Measurements from ENCODE around the gene SIRPG.
"Not testable (repeated sequence)": the region's sequence is repeated elsewhere in the genome, so short reads cannot be mapped to it uniquely, and the experiment has no call there.

Gene SIRPG

DNA sequence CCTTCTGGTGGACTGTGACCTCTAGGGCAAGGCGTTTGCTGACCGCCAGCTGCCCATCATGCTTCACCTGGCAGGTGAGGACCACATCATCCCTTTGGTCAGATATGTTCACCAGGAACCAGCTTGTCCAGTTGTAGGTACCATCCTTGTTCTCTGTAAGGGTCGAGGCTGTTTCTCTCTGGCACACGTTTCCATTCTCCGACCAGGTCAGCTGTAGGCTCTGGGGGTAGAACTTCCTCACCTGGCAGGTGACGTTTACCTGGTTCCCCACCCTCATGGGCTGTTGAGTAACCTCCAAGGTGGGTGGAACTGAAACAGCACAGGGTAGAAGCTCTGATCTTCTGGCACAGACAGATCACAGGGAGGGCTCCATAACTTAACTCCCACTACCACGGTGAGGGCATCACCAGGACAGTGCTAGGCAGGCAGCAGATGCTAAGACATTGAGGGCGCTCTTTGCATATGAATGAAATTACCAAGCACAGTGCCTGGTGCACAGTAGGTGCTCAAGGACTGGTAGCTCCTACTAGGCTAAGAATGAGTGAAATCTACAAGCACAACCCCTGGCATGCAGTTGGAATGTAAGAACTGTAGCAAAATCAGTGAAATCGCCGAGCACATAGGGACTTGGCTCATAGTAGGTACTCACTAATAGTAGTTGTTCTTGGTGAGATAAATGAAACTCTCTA, 22.1 kb downstream of the SIRPG start:
- DNase-seq (ENCODE audit: low read depth, low spot score) = no peak

DNA sequence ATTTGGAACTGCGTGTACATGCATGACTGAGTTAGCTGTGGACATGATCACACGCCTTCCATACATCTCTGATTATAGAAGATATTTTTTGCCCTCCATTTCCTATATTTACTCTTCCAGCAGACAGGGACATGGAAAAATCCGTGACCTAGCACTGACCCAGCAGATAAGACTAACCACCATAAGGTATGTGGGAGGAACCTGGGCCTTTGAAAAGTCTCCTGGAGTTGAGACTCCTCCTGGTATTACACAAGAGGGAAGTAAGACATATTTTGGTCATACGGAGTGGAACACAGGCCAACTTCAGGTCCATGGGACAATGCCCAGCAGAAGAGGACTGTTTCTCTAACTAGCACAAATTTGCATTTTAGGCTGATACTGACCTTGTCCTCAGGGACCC, 24.0 kb downstream of the SIRPG start:
- DNase-seq (ENCODE audit: low read depth, low spot score) = no peak

DNA sequence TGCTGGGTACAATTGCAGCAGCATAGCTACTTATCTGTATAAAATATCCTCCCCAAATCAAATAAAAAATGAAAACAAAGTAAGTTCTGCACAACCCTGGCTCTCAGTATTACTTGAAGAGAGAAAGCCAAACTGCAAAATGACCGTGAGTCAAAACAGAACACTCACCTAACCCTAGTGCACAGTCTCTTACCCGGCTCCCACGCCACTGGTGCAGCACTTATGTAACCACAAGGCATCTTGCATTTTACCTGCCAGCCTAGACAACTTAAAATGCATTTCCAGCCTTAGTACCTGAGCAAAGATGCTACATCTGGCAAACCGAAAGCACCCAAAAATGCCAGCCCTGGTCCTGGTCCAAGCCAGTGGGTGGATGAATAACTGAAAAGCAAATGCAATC, 25.4 kb downstream of the SIRPG start:
- DNase-seq (ENCODE audit: low read depth, low spot score) = no peak

DNA sequence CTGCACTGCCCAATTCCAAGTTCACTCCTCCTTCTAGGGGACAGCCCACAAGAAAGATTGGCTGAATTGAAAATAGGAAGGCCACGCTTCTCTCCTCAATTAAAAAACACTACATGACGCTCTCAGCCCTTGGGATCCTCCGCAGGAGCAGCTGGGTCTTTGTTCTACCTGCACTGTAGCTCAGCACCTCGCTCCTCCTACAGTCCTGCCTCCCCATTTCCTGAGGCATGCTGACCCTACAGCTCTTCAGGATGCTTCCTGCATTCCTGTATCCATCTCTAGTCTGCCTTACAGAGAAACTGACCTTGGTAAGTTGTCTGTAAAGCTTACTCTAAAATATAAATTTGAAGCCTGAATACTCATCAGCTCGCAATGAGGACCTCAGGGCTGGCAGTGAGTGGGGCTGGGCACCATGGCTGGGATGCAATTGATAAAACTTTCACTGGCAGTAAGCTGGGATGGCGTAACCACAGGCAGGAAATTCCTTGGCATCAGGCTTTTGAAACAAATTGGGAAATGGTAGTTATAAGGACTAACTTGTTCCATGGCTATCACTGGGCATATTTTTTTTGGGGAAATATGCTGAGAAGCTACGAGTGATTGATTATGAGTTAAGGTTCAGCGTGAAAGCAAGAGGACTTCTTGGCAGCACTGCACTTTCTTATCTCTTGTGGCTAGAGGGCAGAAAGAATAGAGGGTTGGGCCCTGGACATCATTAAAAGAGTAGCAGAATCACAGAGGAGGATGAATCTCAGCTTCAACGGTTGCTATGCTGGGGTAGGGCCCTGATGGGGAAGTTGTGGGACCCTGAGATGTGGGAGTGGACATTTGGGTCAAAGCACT, 26.0 kb downstream of the SIRPG start:
- DNase-seq (ENCODE audit: low read depth, low spot score) = no peak

DNA sequence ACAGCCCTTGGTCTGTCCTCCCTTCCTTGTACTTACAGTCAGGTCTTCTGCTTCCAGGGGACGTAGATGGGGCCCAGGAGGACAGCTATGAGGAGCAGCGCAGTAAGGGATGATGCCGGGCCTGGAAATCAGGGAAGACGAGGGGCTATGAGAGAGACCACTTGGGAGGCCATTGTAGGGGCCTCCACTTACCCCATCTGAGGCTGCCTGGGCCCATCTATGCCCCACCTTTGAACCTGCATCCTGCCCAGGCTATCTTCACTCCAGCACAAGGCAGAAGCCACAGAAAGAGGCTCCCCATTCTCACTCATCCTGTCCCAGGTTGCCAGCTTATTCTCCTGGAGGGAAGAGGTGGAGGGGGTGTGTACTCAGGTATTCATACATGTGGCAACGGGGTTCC, 27.4 kb downstream of the SIRPG start:
- no peak for DNase-seq (ENCODE audit: low read depth, low spot score)

DNA sequence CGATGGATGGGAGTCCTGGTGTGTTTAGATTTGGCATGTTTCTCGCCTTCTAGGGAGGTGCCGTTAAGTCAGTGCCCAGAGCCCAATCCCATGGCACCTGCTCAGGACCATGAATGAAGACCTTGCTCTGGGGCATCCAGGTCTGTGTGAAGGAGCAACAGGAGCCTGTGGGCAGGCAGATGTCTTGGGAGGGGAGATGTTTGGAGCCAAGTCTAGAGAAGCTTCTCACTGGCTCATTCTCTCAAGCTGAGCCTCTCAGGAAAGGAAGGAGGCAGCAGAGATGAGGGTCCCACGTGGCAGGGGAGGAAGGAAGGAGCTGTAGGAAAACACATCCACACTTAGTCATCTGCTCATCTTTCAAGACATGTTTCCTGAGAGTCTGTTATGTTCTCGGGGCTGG, 28.3 kb downstream of the SIRPG start:
- DNase-seq (ENCODE audit: low read depth, low spot score) = no peak

DNA sequence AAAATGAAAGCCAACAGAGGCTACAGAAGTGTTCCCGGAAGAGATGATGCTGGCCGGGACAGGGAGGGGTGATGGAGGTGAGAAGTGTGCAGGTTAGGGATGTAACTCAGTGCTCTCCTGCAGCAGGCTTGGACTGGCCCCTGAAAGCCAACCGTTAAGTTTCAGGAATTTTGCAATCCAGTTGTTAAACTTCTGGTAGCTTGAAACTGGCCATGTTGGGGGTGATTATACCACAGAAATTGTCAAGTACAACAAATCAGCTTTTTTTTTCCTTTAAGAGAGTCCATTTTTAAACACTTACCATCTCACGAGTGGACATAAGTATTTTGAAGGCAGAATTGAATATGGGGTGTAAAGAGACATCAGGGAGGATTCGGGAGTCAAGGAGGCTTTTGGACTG, 29.0 kb downstream of the SIRPG start:
- no peak for DNase-seq (ENCODE audit: low read depth, low spot score)

DNA sequence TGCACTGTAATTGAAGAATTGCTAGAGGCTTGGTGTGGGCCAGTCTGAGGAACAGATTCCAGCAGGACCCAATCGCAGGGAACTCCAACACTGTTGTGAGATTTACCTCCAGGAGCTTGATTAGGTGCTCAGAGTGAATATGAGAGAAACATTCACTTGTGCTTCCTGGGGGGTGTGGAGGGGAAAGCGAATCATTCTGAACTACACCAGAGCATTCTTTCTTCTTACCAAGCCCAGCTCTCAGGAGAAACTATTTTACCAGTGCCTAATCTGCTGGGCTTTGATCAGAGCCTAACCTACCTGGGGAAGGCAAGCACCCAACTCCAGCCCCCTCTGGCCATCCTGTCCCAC, 30.4 kb downstream of the SIRPG start:
- DNase-seq (ENCODE audit: low read depth, low spot score) = no peak

DNA sequence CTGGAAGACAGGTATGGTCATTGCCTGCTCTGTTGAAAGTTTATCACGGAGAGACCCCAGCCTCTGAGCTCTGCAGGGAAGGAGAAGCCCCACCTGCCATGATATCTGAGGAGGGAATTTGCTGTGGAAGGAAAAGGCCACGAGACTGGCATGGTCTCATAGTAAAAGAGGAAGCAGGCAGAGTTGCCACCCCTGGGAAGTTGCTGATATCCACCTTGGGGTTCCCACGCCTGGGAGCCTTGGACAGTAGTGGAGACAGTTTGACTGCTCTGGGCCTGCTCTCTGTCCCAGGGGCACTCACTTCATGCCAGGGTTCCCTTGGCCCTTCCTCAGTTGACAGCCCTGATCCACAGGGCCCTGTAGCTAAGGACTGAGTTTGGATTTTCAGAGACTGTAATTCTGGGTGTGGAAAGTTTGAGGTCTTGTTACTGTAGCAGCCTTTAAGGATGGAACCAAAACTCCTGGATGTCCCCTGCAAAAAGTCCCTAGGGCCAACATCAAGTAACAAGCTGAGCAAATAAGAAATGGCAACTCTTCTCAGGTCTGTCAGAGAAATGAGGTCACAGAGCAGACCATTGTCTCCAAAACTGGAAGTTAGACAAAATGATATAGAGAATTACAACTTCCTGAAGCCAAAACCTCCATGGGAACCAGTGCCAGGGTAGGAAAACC, 30.9 kb downstream of the SIRPG start:
- no peak for DNase-seq (ENCODE audit: low read depth, low spot score)

DNA sequence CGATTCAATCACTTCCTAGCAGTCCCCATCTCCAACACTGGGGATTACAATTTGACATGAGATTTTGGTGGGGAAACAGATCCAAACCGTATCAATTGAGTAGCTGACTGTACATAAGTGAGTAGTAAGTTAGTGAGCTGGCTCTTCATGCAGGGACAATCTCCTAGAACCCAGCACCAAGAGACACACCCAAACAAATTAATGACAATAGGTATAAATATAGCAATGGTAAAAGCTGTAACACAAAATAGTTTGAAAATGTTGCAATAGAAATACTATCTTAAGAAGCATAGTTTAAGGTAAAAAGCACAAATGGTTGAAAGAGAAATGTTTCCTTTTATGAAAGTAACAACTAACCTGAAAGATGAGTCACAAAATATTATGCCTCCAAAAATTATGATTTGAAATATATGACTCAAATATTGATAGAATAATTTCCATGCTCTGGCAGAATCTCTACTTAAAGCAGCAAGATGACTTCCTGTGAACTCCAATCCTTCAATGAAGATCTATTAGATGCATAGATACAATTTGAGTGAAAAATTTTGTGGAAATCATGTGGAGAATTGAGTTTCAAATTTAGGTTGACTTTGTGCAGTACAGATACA, 32.4 kb downstream of the SIRPG start:
- no peak for DNase-seq (ENCODE audit: low read depth, low spot score)

DNA sequence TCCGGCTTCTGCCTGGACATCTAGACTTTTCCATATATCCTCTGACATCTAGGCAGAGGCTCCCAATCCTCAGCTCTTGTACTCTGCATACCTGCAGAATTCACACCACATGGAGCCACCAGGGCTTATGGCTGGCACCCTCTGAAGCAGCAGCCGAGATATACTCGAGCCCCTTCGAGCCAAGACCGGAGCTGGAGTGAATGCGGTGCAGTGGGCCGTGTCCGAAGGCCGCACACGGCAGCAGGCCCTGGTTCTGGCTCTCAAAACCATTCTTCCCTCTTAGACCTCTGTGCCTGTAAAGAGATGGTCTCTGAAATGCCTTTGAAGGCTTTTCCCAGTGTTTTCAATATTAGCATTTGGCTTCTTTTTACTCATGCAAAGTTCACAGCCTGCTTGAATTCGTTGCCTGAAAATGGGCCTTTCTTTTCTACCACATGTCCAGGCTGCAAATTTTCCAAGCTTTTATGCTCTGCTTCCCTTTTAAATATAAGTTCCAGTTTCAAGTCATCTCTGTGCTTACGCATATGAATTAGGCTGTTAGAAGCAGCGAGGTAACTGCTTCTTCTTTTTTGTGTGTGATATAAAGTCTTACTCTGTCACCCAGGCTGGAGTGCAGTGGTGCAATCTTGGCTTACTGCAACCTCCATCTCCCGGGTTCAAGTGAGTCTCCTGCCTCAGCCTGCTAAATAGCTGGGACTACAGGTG, 33.9 kb downstream of the SIRPG start:
- no peak for DNase-seq (ENCODE audit: low read depth, low spot score)

DNA sequence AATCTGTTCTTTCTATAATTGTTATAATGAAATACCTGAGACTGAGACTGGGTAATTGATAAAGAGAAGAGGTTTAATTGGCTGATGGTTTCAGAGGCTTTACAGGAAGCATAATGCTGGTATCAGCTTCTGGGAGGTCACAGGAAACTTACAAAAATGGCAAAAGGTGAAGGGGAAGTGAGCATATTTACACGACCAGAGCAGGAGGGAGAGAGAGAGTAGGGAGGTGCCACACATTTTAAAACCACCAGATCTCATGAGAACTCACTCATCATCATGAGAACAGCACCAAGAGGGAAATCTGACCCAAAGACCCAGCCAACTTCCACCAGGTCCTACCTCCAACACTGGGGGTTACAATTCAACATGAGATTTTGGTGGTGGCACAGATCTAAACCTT, 35.1 kb downstream of the SIRPG start:
- DNase-seq (ENCODE audit: low read depth, low spot score) = no peak

DNA sequence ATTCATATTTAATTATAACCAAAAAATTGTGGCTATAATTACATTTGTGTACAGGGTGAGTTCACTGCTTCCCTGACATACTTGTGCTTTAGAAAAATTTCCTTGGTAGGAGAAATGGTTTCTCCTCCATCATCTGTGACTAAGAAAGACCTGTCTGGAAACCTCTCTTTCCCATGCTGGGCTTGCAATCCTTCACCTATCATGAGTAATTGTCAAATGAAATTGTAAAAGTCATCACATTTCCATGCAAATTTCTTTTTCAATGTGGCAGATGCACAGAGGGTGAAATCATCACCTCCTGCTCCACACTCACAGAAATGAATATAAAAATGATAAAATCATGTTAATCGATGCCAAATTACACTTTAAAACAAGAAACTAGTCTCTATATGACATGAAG, 36.3 kb downstream of the SIRPG start:
- DNase-seq (ENCODE audit: low read depth, low spot score) = no peak

DNA sequence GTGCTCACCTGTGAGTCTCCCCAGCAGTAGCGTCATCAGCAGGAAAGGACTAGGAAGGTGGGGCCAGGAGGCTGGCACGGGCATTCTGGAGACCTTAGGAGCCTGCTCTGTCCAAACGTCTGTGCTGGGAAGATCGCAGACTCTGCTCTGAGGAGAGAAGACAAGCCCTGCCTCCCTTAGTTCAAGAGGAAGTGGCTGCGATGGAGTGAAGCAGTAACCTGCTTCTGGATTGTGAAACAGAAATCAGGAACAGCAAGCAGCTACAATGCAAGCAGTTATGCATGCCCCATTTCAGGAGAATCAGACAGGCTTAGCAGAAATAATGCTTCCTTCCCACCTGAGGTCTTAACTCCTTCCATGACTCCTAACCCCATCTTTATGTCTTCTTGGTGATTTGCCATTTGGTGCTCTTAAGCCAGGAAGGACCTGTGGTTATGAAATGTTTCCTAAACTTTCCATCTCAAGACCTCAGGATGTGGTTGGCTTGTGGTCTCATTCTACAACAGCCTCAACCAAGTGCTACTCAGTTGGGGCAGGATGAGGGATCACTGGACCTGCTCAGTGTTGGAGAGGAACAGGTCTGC, 37.6 kb downstream of the SIRPG start, which contains the start of gene SIRPB1:
Gene SIRPB1, minus strand, starts transcription at position 149 of the 584 bp plus-strand sequence. Its CDS starts 65 bp downstream, at position 84.
- DNase-seq (ENCODE audit: low read depth, low spot score) = no peak

DNA sequence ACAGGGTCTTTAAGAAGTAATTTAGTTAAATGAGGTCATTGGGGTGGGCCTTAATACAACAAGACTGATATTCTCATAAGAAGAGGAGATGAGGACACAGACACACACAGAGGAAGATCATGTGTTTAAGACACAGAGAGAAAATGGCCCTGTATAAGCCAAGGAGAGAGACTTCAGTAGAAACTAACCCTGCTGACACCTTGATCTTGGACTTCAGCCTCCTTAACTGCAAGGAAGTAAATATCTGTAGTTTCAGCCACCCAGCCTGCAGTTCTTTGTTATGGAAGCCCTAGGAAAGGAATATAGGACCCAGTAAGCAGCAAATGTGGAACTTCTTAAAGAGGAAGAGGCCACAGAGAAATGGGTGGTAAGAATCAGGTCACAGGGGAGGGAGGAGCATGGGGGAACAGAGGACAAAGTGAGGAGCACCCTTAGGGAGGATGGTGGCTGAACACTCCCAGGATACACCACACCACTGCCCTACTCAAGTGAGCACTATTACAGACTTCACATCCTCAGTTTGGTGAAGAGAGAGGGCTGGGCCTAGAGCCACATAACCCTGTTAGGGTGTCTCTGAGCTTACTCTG, 38.5 kb downstream of the SIRPG start:
- no peak for DNase-seq (ENCODE audit: low read depth, low spot score)

DNA sequence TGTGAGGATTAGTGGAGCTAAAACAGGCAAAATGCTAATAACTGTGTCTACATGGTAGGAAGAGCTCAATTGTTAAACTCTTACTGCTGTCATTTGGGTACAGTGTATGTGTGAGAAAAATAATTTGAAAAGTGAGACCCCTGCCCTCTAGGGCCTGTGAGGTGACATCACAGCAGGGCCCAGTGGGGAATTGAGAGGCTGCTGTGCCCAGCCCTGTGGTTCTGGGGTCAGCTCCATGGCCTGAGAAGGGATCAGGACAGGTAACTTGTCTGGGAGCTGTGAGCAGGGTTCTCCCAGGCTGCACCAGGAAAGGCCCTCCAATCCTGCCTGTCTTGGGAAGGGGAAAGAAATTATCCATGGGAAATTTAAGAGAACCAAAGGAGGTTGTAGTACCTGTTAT, 39.1 kb downstream of the SIRPG start:
- DNase-seq (ENCODE audit: low read depth, low spot score) = no peak

DNA sequence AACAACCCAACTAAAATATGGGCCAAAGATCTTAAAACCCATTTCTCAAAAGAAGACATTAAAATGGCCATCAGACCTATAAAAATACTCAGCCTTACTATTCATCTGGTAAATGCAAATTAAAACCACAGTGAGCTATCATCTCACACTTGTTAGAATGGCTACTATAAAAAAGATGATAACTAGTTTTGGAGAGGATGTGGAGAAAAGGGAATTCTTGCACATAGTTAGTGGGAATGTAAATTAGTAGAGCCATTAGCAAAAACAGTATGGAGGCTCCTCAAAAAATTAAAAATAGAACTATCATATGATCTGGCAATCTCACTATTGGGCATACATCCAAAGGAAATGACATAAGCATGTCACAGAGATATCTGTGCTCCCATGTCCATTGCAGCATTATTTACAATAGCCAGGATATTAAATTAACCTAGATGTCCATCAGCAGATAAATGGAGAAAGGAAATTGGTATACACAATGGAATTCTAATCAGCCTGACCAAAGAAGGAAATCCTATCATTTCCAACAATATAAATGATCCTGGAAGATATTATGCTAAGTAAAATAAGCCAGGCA, 40.6 kb downstream of the SIRPG start:
- DNase-seq (ENCODE audit: low read depth, low spot score) = no peak

DNA sequence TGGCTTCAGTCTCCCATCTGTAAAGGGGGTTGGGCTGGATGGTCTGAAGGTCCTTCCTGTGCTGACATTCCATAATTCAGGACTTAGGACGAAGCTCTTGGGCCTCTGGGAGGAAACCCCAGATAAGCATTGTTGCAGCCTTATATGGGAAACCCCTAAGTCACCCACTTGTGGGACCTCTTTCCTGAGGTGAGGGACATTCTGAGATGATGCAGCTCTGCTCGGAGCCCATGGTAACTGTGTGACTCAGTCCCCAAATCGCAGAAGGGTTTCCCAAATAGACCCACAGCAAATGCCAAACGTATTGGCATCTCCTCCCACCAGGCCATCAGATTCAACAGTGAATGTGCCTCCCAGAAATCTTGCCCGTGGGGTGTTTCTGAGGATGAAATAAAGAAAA, 47.2 kb downstream of the SIRPG start:
- not testable (repeated sequence) for DNase-seq (ENCODE audit: low read depth, low spot score)

DNA sequence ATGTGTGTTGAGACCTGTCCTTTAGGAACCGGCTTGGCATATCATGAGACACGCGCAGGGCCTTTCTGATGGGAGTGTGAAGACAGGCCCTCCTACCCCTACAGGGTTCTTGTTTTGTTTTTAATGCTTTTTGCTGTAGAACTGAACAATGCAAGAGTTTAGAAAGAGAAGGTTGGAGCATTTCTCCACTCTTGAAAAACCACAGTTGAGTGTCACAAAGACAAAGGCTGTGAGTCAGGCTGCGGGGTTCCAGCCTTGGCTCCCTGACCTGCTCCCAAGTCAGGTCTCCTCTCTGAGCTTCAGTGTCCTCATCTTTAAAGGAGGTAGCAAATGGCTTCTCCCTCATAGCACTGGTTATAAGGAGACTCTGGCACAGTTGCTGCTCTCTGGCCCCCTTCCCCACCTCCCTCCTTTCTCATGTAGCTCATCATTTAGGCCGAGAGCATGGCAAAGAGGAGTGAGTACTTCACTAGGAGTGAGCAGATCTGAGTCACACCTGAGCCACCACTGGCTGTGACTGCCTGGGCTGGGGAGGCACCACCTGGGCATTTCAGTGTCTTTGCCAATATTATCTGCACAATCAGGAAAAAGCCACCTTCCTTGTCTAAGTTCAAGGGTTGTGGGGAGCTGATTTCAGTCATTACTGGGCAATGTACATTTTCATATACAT, 48.8 kb downstream of the SIRPG start:
- DNase-seq (ENCODE audit: low read depth, low spot score) = not testable (repeated sequence)

DNA sequence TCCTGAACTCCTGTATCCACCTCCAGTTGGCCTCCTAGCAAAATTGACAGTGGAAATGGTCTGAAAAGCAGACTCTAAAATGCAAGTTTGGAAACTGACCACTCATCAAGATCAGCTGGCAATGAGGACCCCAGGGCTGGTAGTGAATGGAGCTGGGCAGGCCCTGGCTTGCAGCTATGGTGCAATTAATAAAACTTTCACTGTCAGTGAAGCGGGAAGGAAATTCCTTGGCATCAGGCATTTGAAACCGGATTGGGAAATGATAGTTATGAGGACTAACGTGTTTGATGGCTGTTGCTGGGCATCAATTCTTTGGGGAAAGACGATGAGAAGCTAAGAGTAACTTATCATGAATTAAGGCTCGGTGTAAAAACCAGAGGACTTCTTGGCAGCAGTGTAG, 56.8 kb downstream of the SIRPG start:
- DNase-seq (ENCODE audit: low read depth, low spot score) = no peak

Measured in astrocyte of the hippocampus (primary cell).